WERI-Rb-1 (cell line): ENCODE results near the gene IFT81.
A peak's percentile ranks its signal among the peaks of the same experiment; 100 is the strongest.
"Not testable (repeated sequence)": the region's sequence is repeated elsewhere in the genome, so short reads cannot be mapped to it uniquely, and the experiment has no call there.

Experiments
- DNase-seq: peaks from one replicate; pipeline ENCODE4 v3.0.0-alpha.2; 2020
- H3K27ac ChIP-seq: fragments of 250-450 bp; sonication (Bioruptor Pico); 2 replicates; pipeline ENCODE4 v1.5.1; 2020; ENCODE audit warnings: mild to moderate bottlenecking, moderate library complexity
- H3K27me3 ChIP-seq: fragments of 250-450 bp; sonication (Bioruptor Pico); 2 replicates; pipeline ENCODE4 v1.5.1; 2021; ENCODE audit warnings: mild to moderate bottlenecking, low read depth, moderate library complexity; ENCODE audit not compliant: insufficient read depth, severe bottlenecking
- H3K36me3 ChIP-seq: fragments of 250-450 bp; sonication (Bioruptor Pico); 2 replicates; pipeline ENCODE4 v1.5.1; 2020; ENCODE audit warnings: mild to moderate bottlenecking, moderate library complexity
- H3K4me3 ChIP-seq: 2 replicates; pipeline ENCODE4 v1.5.1; 2011; ENCODE audit warnings: low read depth, mild to moderate bottlenecking, control low read depth, low read length
- H3K9me3 ChIP-seq: fragments of 250-450 bp; sonication (Bioruptor Pico); 2 replicates; pipeline ENCODE4 v1.5.1; 2021; ENCODE audit warnings: mild to moderate bottlenecking, moderate library complexity; ENCODE audit not compliant: severe bottlenecking
- TF ChIP-seq, protein P1 (sequence below): IDR thresholded peaks from 2 replicates; pipeline ENCODE4 v1.5.1; 2011; ENCODE audit warnings: low read depth, mild to moderate bottlenecking, control low read depth, inconsistent platforms, low read length

IFT81 gene

GRCh38 chr12:110249716-110250225 is 125.6 kb downstream of the IFT81 start:
- TF ChIP-seq, protein P1, sequence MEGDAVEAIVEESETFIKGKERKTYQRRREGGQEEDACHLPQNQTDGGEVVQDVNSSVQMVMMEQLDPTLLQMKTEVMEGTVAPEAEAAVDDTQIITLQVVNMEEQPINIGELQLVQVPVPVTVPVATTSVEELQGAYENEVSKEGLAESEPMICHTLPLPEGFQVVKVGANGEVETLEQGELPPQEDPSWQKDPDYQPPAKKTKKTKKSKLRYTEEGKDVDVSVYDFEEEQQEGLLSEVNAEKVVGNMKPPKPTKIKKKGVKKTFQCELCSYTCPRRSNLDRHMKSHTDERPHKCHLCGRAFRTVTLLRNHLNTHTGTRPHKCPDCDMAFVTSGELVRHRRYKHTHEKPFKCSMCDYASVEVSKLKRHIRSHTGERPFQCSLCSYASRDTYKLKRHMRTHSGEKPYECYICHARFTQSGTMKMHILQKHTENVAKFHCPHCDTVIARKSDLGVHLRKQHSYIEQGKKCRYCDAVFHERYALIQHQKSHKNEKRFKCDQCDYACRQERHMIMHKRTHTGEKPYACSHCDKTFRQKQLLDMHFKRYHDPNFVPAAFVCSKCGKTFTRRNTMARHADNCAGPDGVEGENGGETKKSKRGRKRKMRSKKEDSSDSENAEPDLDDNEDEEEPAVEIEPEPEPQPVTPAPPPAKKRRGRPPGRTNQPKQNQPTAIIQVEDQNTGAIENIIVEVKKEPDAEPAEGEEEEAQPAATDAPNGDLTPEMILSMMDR = no peak
- no peak for DNase-seq
- Histone ChIP-seq H3K27me3 (no peaks in the 10 kb centered on the region), H3K4me3 (no peak overlapping the region), H3K27ac (no peak overlapping the region), H3K36me3 (no peaks in the 10 kb centered on the region), H3K9me3 (peaks cover 4% of the 10 kb centered on the region)

GRCh38 chr12:110251381-110251780 is 127.2 kb downstream of the IFT81 start:
- no peak overlapping the region for H3K27ac ChIP-seq
- H3K27me3 ChIP-seq = no peaks in the 10 kb centered on the region
- H3K4me3 ChIP-seq = no peak overlapping the region
- H3K9me3 ChIP-seq = no peaks in the 10 kb centered on the region
- TF ChIP-seq, protein P1 = no peak
- DNase-seq = no peak
- H3K36me3 ChIP-seq = no peaks in the 10 kb centered on the region

- H3K27me3 ChIP-seq = no peaks in the 10 kb centered on the region
- peak; percentile 51 for DNase-seq
- TF ChIP-seq, protein P1 = no peak
- H3K4me3 ChIP-seq = no peak overlapping the region; the same call in 1 of the 2 replicates
- no peaks in the 10 kb centered on the region for H3K36me3 ChIP-seq
- H3K27ac ChIP-seq = peak overlapping the region; percentile 41
- H3K9me3 ChIP-seq = no peaks in the 10 kb centered on the region
Observed at GRCh38 chr12:110252716-110253115, 128.6 kb downstream of the IFT81 start.

- no peak overlapping the region; the same call in 1 of the 2 replicates for H3K4me3 ChIP-seq
- no peaks in the 10 kb centered on the region for H3K36me3 ChIP-seq
- no peaks in the 10 kb centered on the region for H3K9me3 ChIP-seq
- peak overlapping the region; percentile 41 for H3K27ac ChIP-seq
- TF ChIP-seq, protein P1 = no peak
- DNase-seq = peak; percentile 36
- H3K27me3 ChIP-seq = no peaks in the 10 kb centered on the region
Observed at GRCh38 chr12:110253176-110253575, 129.0 kb downstream of the IFT81 start.

DNA sequence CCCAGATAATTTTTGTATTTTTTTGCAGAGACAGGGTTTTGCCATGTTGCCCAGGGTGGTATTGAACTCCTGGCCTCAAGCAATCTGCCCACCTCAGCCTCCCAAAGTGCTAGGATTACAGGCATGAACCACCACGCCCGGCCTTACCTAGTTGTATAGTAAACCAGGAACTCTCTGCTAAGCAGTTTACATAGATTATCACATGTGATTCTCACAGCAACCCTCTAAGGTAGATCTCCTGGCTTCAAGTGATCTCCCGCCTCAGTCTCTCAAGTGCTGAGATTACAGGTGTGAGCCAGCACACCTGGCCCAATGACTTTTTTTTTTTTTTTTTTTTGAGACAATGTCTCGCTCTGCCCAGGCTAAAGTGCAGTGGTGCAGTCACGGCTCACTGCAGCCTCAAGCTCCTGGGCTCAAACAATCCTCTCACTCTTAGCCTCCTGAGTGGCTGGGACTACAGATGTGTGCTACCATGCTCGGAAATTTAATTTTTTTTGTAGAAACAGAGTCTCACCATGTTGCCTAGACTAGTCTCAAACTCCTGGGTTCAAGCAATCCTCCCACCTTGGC is 130.9 kb downstream of the IFT81 start:
- Histone ChIP-seq H3K4me3 (no peak overlapping the region), H3K27ac (no peak overlapping the region), H3K36me3 (no peaks in the 10 kb centered on the region), H3K9me3 (no peaks in the 10 kb centered on the region), H3K27me3 (no peaks in the 10 kb centered on the region)
- DNase-seq = no peak
- TF ChIP-seq, protein P1 = no peak

GRCh38 chr12:110255890-110256456 is 131.8 kb downstream of the IFT81 start:
- DNase-seq, H3K4me3 ChIP-seq, H3K27ac ChIP-seq, H3K27me3 ChIP-seq, H3K36me3 ChIP-seq, H3K9me3 ChIP-seq: not testable (repeated sequence)
